ENCODE measurements around the gene HOOK2. TPM values are rescaled to one million over a fixed set of nuclear protein-coding genes. Genes with fewer than 3 reads are reported as not detected.
A peak's percentile ranks its signal among the peaks of the same experiment; 100 is the strongest.

HOOK2 gene
- total and polyA plus RNA-seq, 9 of the 15 experiments (the other 6 are each of a cell fraction or from before 2014, with no cell fraction given): 1.3 to 17.2 (median 9.9) TPM

DNA sequence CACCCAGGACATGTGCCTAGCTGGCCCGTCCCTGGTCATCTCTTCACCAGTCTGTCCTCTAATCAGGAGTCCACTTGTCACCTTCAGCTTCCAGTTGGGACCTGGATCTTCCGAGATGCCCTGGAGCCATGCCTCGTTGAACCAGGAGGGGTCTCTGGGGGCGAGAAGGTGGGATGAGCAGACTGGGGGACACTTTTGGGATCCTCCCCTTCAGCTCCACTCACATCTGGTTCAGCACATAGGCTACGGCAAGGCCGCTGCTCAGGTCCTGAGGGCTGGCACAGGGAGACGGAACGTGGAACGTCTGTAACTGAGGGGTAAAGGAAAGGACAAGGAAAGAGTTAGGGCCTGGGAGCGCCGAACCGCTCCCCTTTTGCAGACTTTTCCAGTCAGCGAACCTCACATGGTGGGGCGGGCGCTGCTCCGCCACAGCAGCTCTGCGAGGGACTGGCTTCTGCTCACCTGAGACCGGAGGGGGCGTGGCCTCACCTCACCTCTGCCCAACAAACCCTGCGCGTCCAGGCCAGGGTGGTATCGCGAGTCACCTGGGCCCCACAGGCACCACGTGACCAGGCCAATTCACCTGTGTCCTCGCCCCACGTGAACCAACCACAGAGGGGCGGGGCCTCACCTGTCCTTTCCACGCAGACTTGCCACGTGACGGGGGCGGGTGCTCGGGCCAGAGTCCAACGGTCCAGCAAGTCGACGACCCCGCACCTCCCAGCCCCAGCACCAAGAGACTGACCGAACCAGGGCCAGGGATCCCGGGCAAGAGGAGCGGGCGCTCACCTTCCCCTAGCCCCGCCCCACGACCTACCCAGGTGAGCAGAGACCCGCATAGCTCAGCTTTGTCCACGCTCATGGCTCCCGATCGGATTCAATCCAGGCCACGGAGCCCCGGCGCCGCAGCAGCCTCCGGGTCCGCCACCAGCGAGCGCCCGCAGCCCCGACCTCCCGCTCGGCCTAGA, at the start of gene HOOK2 (continued):
- TF ChIP-seq FOXM1 (IDR thresholded peaks at IDR 0.05; ENCODE audit: low read depth): no peak
- no peak for TF ChIP-seq FOXM1 (CRISPR knock-in tag; IDR thresholded peaks at IDR 0.05; ENCODE audit: low read depth)
- TF ChIP-seq, protein P1, sequence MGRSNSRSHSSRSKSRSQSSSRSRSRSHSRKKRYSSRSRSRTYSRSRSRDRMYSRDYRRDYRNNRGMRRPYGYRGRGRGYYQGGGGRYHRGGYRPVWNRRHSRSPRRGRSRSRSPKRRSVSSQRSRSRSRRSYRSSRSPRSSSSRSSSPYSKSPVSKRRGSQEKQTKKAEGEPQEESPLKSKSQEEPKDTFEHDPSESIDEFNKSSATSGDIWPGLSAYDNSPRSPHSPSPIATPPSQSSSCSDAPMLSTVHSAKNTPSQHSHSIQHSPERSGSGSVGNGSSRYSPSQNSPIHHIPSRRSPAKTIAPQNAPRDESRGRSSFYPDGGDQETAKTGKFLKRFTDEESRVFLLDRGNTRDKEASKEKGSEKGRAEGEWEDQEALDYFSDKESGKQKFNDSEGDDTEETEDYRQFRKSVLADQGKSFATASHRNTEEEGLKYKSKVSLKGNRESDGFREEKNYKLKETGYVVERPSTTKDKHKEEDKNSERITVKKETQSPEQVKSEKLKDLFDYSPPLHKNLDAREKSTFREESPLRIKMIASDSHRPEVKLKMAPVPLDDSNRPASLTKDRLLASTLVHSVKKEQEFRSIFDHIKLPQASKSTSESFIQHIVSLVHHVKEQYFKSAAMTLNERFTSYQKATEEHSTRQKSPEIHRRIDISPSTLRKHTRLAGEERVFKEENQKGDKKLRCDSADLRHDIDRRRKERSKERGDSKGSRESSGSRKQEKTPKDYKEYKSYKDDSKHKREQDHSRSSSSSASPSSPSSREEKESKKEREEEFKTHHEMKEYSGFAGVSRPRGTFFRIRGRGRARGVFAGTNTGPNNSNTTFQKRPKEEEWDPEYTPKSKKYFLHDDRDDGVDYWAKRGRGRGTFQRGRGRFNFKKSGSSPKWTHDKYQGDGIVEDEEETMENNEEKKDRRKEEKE (IDR thresholded peaks at IDR 0.05; ENCODE audit: borderline replicate concordance in 1 of 2, control insufficient read depth in 1 of 2, low read depth in 2 of 2, low read length in 1 of 2): no peak
- TF ChIP-seq SAP30 (IDR thresholded peaks at IDR 0.05; ENCODE audit: borderline replicate concordance, insufficient read depth, low read depth, low read length, poor library complexity, severe bottlenecking): no peak
- no peak for TF ChIP-seq RBM34 (IDR thresholded peaks at IDR 0.05; ENCODE audit: borderline replicate concordance, insufficient read depth, low read length)
- no peak for TF ChIP-seq BCOR (IDR thresholded peaks at IDR 0.05)
- no peak for TF ChIP-seq MTA2 (IDR thresholded peaks at IDR 0.05; ENCODE audit: low read depth)
- TF ChIP-seq HNRNPH1 (optimal IDR thresholded peaks at IDR 0.05; ENCODE audit: low read depth, low read length): no peak
- TF ChIP-seq PPARD (CRISPR knock-in tag; IDR thresholded peaks at IDR 0.05): no peak
- no peak for TF ChIP-seq ZNF561 (CRISPR knock-in tag; conservative IDR thresholded peaks at IDR 0.05)
- no peak for TF ChIP-seq FOXA1 (IDR thresholded peaks at IDR 0.05; ENCODE audit: borderline replicate concordance)
- TF ChIP-seq, protein P2, sequence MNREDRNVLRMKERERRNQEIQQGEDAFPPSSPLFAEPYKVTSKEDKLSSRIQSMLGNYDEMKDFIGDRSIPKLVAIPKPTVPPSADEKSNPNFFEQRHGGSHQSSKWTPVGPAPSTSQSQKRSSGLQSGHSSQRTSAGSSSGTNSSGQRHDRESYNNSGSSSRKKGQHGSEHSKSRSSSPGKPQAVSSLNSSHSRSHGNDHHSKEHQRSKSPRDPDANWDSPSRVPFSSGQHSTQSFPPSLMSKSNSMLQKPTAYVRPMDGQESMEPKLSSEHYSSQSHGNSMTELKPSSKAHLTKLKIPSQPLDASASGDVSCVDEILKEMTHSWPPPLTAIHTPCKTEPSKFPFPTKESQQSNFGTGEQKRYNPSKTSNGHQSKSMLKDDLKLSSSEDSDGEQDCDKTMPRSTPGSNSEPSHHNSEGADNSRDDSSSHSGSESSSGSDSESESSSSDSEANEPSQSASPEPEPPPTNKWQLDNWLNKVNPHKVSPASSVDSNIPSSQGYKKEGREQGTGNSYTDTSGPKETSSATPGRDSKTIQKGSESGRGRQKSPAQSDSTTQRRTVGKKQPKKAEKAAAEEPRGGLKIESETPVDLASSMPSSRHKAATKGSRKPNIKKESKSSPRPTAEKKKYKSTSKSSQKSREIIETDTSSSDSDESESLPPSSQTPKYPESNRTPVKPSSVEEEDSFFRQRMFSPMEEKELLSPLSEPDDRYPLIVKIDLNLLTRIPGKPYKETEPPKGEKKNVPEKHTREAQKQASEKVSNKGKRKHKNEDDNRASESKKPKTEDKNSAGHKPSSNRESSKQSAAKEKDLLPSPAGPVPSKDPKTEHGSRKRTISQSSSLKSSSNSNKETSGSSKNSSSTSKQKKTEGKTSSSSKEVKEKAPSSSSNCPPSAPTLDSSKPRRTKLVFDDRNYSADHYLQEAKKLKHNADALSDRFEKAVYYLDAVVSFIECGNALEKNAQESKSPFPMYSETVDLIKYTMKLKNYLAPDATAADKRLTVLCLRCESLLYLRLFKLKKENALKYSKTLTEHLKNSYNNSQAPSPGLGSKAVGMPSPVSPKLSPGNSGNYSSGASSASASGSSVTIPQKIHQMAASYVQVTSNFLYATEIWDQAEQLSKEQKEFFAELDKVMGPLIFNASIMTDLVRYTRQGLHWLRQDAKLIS (CRISPR knock-in tag; IDR thresholded peaks at IDR 0.05): no peak
- TF ChIP-seq, protein P3, sequence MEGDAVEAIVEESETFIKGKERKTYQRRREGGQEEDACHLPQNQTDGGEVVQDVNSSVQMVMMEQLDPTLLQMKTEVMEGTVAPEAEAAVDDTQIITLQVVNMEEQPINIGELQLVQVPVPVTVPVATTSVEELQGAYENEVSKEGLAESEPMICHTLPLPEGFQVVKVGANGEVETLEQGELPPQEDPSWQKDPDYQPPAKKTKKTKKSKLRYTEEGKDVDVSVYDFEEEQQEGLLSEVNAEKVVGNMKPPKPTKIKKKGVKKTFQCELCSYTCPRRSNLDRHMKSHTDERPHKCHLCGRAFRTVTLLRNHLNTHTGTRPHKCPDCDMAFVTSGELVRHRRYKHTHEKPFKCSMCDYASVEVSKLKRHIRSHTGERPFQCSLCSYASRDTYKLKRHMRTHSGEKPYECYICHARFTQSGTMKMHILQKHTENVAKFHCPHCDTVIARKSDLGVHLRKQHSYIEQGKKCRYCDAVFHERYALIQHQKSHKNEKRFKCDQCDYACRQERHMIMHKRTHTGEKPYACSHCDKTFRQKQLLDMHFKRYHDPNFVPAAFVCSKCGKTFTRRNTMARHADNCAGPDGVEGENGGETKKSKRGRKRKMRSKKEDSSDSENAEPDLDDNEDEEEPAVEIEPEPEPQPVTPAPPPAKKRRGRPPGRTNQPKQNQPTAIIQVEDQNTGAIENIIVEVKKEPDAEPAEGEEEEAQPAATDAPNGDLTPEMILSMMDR (IDR thresholded peaks at IDR 0.05 in 2 of 3, conservative IDR thresholded peaks at IDR 0.05 in 1 of 3; ENCODE audit: insufficient read depth in 2 of 3, low read depth in 1 of 3, low read length in 3 of 3): no peak
- TF ChIP-seq, protein P4, sequence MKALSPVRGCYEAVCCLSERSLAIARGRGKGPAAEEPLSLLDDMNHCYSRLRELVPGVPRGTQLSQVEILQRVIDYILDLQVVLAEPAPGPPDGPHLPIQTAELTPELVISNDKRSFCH (CRISPR knock-in tag; IDR thresholded peaks at IDR 0.05): no peak
- TF ChIP-seq, protein P4 (tag; IDR thresholded peaks at IDR 0.05): no peak
- peak; percentile 90 for TF ChIP-seq RAD51 (IDR thresholded peaks at IDR 0.05; ENCODE audit: borderline replicate concordance, low read depth)
- no peak for TF ChIP-seq ETV5 (CRISPR knock-in tag; IDR thresholded peaks at IDR 0.05; ENCODE audit: low read depth)
